PC-3 (cell line): Measurements from ENCODE around the gene RNLS. TPM values are rescaled to one million over a fixed set of nuclear protein-coding genes. Genes with fewer than 3 reads are reported as not detected.

Source experiments
- ATAC-seq: fragments of 200-7000 bp; cut with Tn5 transposase; 2 replicates; pipeline ENCODE4 v1.9.1; 2020; ENCODE audit warnings: mild to moderate bottlenecking, moderate library complexity
- BruUV-seq: library from RNA; stranded (reverse); fragments of 400-500 nt; replicated peaks from 2 replicates; lab custom pipeline; 2021; lab: Mats Ljungman, UMichigan
- CTCF ChIA-PET: fragments of 300-600 bp; sonication (Branson Sonifier 250); formaldehyde crosslinking; loops from one replicate; lab custom pipeline; 2022; ENCODE audit warnings: antibody characterized with exemption; lab: Charles Lee
- POLR2A ChIA-PET: fragments of 300-600 bp; sonication (Branson Sonifier 250); formaldehyde crosslinking; loops from one replicate; lab custom pipeline; 2022; ENCODE audit warnings: antibody characterized with exemption; ENCODE audit not compliant: unreplicated experiment; lab: Charles Lee
- DNase-seq: peaks from one replicate; pipeline ENCODE4 v3.0.0-alpha.2; 2015
- H2AFZ ChIP-seq: fragments of 300-600 bp; sonication (generic); 2 replicates; pipeline ENCODE4 v1.6.0; 2016; ENCODE audit warnings: antibody characterized with exemption, low read length
- H3F3A ChIP-seq: fragments of 300-600 bp; sonication (generic); one replicate; pipeline ENCODE4 v1.6.0; 2017; ENCODE audit warnings: antibody characterized with exemption, low read length, control low read depth, mild to moderate bottlenecking; ENCODE audit not compliant: unreplicated experiment
- H3K27ac ChIP-seq: fragments of 300-600 bp; sonication (generic); 2 replicates; pipeline ENCODE4 v1.5.1; 2016; ENCODE audit warnings: mild to moderate bottlenecking, low read length
- H3K27me3 ChIP-seq: fragments of 300-600 bp; sonication (generic); 2 replicates; pipeline ENCODE4 v1.6.1; 2016; ENCODE audit warnings: low read length, mixed read lengths
- H3K36me3 ChIP-seq: fragments of 300-600 bp; sonication (generic); 2 replicates; pipeline ENCODE4 v1.6.1; 2016; ENCODE audit warnings: low read depth, mixed run types, low read length, mixed read lengths
- H3K4me1 ChIP-seq: fragments of 300-600 bp; sonication (generic); 2 replicates; pipeline ENCODE4 v1.5.1; 2016; ENCODE audit warnings: low read length; ENCODE audit not compliant: insufficient read depth
- H3K4me2 ChIP-seq: fragments of 300-600 bp; sonication (generic); 2 replicates; pipeline ENCODE4 v1.6.0; 2016; ENCODE audit warnings: low read length
- H3K4me3 ChIP-seq: fragments of 300-600 bp; sonication (generic); 2 replicates; pipeline ENCODE4 v1.5.1; 2016; ENCODE audit warnings: mild to moderate bottlenecking, low read length, mixed read lengths
- H3K79me2 ChIP-seq: fragments of 300-600 bp; sonication (generic); 2 replicates; pipeline ENCODE4 v1.6.1; 2017; ENCODE audit warnings: low read length, mixed read lengths
- H3K9ac ChIP-seq: fragments of 300-600 bp; sonication (generic); 2 replicates; pipeline ENCODE4 v1.6.0; 2016; ENCODE audit warnings: mild to moderate bottlenecking, low read length
- H3K9me2 ChIP-seq: fragments of 300-600 bp; sonication (generic); replicated peaks from 2 replicates; pipeline ENCODE4 v1.6.1; 2016; ENCODE audit warnings: mixed run types, low read length, mixed read lengths
- H3K9me3 ChIP-seq: fragments of 300-600 bp; sonication (generic); 2 replicates; pipeline ENCODE4 v1.6.1; 2016; ENCODE audit warnings: low read length, mixed read lengths
- H4K20me1 ChIP-seq: fragments of 300-600 bp; sonication (generic); 2 replicates; pipeline ENCODE4 v1.6.1; 2016; ENCODE audit warnings: low read length, mixed read lengths
- EZH2 ChIP-seq: fragments of 300-600 bp; sonication (generic); IDR thresholded peaks from one replicate; pipeline ENCODE4 v1.6.1; 2017; ENCODE audit warnings: antibody characterized with exemption, mild to moderate bottlenecking, low read length; ENCODE audit not compliant: unreplicated experiment
- EZH2phosphoT487 ChIP-seq: fragments of 300-600 bp; sonication (generic); IDR thresholded peaks from 2 replicates; pipeline ENCODE4 v1.6.1; 2018; ENCODE audit warnings: mild to moderate bottlenecking, antibody characterized with exemption, low read length, borderline replicate concordance
- intact Hi-C: fragments of 100-400 bp; cut with micrococcal nuclease; formaldehyde crosslinking; loops from 2 replicates; pipeline ENCODE4 v1.9.0; 2023
- total RNA-seq: library from RNA; depleted of rRNA; stranded (reverse); fragments of >200 nt; gene quantifications from 2 replicates; pipeline ENCODE4 v1.2.3, GENCODE V29; 2014
- TF ChIP-seq, protein P1 (sequence below): fragments of 300-600 bp; sonication (generic); conservative IDR thresholded peaks from 2 replicates; pipeline ENCODE4 v1.5.1; 2017; ENCODE audit warnings: antibody characterized with exemption, low read depth, mild to moderate bottlenecking, low read length

RNLS gene
- total RNA-seq, 1 experiment from 2014 or later: not detected

DNA sequence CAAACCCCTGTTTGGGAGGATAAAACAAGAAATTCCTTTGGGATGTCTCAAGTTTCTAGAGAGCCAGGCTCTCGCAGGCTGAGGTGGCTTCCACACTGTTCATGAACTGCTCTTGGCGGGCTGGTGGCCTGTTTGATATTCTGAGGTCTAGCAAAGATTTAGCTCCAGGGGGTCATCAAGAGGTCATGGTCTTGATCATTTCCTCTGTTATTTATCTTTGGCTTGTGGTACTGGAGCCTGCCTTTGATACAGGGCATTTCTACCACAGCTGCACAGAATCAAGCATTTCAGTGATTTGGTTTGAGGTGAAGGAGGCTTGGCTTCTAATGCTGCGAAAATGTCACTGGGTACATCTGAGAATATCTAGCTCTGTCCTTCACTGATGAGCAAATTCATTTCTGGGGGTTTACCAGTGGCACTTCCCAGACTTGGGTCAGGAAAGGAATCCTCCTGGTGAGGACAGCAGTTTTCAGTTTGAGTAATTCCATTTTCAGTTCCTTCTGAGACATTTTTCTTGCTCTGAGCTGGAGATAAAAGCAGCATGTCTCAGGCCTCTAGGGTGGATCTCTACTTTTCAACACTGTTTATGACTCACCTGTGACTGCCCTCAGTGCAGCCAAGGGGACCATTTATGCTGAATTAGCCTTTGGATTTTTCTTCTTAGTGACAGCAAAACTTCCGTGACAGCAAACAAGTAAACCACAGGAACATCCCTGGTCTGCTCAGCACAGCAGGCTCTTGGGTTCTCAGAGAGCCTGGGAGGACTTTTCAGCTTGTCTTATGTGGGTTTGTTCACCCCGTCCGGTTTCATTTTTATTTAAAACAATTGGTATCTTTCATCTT lies 312.0 kb downstream of the RNLS start:
- H3F3A ChIP-seq: no peaks in the 10 kb centered on the region
- TF ChIP-seq EZH2phosphoT487 (no peak), EZH2 (no peak)
- H4K20me1 ChIP-seq: no peaks in the 10 kb centered on the region
- H3K27ac ChIP-seq: no peak overlapping the region
- H3K4me1 ChIP-seq: no peaks in the 10 kb centered on the region
- BruUV-seq: no TSS peak
- no peak overlapping the region for H3K4me2 ChIP-seq
- no peaks in the 10 kb centered on the region for H3K36me3 ChIP-seq
- ChIA-PET POLR2A (no interaction called here), CTCF (no interaction called here)
- ATAC-seq (no peak), DNase-seq (no peak)
- H3K9me2 ChIP-seq: no peaks in the 10 kb centered on the region
- no peak overlapping the region for H3K9ac ChIP-seq
- no peaks in the 10 kb centered on the region for H3K27me3 ChIP-seq
- H2AFZ ChIP-seq: no peak overlapping the region
- H3K9me3 ChIP-seq: no peaks in the 10 kb centered on the region
- no peak overlapping the region for H3K4me3 ChIP-seq
- H3K79me2 ChIP-seq: no peaks in the 10 kb centered on the region
- intact Hi-C loops: no loop called here

DNA sequence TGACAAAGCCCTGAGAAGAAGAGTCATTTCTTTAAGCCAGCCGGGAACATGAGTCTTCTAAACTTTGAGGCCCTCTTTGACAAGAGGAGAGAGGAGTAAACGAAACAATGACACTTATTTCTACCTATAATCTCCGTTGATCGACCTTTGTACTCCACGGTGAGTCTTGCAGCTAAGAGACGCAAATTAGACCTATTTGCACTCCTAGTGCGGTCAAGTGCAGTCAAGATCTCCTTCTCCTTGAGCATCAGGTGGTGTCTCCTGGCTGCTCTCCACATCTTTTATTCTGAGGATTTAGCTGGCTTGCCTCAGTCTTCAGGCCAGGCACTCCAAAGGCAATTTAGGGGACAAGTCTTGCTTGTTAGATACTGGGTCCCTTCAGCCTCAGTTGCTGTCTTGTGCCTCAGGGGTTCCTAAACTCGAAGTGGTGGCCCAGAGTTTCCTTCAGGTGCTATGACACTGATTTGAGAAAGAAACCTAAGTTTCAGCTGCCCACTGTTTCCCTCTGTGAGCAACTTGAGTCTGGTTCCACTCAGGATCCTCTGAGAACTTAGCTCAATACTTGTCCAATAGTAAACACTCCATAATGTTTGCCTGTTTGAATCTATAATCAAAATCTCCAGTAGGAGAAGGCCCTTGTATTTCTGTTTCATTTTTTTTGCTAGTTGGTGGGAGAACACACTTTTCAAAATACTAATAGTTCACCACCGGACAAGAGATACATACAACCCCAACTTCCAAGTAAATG lies 312.9 kb downstream of the RNLS start:
- intact Hi-C loops: no loop called here
- DNase-seq: no peak
- Histone ChIP-seq H2AFZ (no peak overlapping the region), H3K9ac (no peak overlapping the region), H3K36me3 (no peaks in the 10 kb centered on the region), H3K9me3 (no peaks in the 10 kb centered on the region), H3F3A (no peaks in the 10 kb centered on the region), H3K27ac (no peak overlapping the region), H3K9me2 (no peaks in the 10 kb centered on the region), H3K4me1 (no peaks in the 10 kb centered on the region), H3K4me2 (no peak overlapping the region), H4K20me1 (no peaks in the 10 kb centered on the region), H3K27me3 (no peaks in the 10 kb centered on the region), H3K79me2 (no peaks in the 10 kb centered on the region), H3K4me3 (no peak overlapping the region)
- TF ChIP-seq EZH2phosphoT487 (no peak), EZH2 (no peak)
- TF ChIP-seq, protein P1, sequence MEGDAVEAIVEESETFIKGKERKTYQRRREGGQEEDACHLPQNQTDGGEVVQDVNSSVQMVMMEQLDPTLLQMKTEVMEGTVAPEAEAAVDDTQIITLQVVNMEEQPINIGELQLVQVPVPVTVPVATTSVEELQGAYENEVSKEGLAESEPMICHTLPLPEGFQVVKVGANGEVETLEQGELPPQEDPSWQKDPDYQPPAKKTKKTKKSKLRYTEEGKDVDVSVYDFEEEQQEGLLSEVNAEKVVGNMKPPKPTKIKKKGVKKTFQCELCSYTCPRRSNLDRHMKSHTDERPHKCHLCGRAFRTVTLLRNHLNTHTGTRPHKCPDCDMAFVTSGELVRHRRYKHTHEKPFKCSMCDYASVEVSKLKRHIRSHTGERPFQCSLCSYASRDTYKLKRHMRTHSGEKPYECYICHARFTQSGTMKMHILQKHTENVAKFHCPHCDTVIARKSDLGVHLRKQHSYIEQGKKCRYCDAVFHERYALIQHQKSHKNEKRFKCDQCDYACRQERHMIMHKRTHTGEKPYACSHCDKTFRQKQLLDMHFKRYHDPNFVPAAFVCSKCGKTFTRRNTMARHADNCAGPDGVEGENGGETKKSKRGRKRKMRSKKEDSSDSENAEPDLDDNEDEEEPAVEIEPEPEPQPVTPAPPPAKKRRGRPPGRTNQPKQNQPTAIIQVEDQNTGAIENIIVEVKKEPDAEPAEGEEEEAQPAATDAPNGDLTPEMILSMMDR: no peak
- no peak for ATAC-seq
- ChIA-PET CTCF (no interaction called here), POLR2A (no interaction called here)
- no TSS peak for BruUV-seq

DNA sequence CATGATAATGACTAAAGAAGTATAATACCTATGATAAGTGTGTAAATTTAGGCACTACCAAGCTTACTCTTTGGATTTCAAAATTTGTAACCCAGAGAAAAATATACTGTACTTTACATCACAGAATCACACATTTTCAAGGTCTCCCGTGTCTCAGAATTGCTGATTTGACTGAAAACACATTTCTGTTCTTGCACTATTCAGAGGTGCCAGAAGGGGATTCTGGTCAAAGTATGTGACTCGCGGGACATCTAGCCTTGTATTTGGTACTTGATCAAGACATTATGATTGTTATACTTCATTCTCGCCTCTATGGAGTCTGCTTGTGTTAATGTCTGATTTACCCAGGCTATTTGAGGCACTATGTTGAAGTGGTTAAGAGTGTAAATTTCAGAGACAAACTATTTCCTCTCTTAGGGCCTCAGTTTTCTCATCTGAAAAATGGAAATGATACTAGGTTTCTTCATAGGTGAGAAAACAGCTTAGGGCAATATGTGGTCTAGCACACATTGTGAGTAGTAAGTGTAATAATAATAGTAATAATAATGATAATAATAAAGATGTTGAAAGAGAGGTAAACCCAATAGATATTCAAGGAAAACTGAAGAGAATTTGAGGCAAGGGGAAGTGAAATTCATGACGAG lies 320.4 kb downstream of the RNLS start:
- Histone ChIP-seq H3F3A (no peaks in the 10 kb centered on the region), H4K20me1 (no peaks in the 10 kb centered on the region), H2AFZ (no peak overlapping the region), H3K9ac (no peak overlapping the region), H3K27ac (no peak overlapping the region), H3K27me3 (no peaks in the 10 kb centered on the region), H3K79me2 (no peaks in the 10 kb centered on the region), H3K4me3 (no peak overlapping the region), H3K36me3 (no peaks in the 10 kb centered on the region), H3K9me2 (no peaks in the 10 kb centered on the region), H3K9me3 (no peaks in the 10 kb centered on the region), H3K4me1 (no peaks in the 10 kb centered on the region), H3K4me2 (no peak overlapping the region)
- BruUV-seq: no TSS peak
- POLR2A ChIA-PET: no interaction called here
- CTCF ChIA-PET: no interaction called here
- DNase-seq: no peak
- TF ChIP-seq, protein P1: no peak
- no peak for TF ChIP-seq EZH2
- TF ChIP-seq EZH2phosphoT487: no peak
- ATAC-seq: no peak
- intact Hi-C loops: no loop called here
